CD8-positive, alpha-beta memory T cell (primary cell): ENCODE data around the gene NPAS3. TPM values are rescaled to one million over a fixed set of nuclear protein-coding genes. Genes with fewer than 3 reads are reported as not detected.

Experiments
- CTCF ChIA-PET: fragments of 350-600 bp; sonication (Branson Sonifier 250); formaldehyde crosslinking; loops from one replicate; lab custom pipeline; 2021; ENCODE audit warnings: antibody characterized with exemption; lab: Charles Lee
- POLR2A ChIA-PET: fragments of 350-600 bp; sonication (Branson Sonifier 250); formaldehyde crosslinking; loops from one replicate; lab custom pipeline; 2021; ENCODE audit warnings: antibody characterized with exemption; lab: Charles Lee
- DNase-seq, 5 donors: peaks; one replicate each; pipeline versions ENCODE4 v3.0.0 to v3.0.0-alpha.2; 2020 to 2022; ENCODE audit warnings: mixed read lengths in 1 of 5
- H3K27ac ChIP-seq: one replicate; pipeline ENCODE4 v1.7.0; 2013; ENCODE audit warnings: low read depth, mild to moderate bottlenecking, low read length, moderate library complexity
- H3K27me3 ChIP-seq: 2 replicates; pipeline ENCODE4 v1.7.0; 2013; ENCODE audit warnings: low read length, mild to moderate bottlenecking; ENCODE audit not compliant: insufficient read depth, poor library complexity, severe bottlenecking
- H3K36me3 ChIP-seq: 2 replicates; pipeline ENCODE4 v1.7.0; 2013; ENCODE audit warnings: mild to moderate bottlenecking, low read length, moderate library complexity; ENCODE audit not compliant: insufficient read depth
- H3K4me1 ChIP-seq: 2 replicates; pipeline ENCODE4 v1.7.0; 2013; ENCODE audit warnings: mild to moderate bottlenecking, low read length, moderate library complexity; ENCODE audit not compliant: insufficient read depth
- H3K4me3 ChIP-seq: 2 replicates; pipeline ENCODE4 v1.7.0; 2013; ENCODE audit warnings: mild to moderate bottlenecking, low read length
- H3K9me3 ChIP-seq: 2 replicates; pipeline ENCODE4 v1.7.0; 2013; ENCODE audit warnings: mild to moderate bottlenecking, low read length
- H3K27ac Mint-ChIP-seq, 8 donors: one replicate each; pipeline ENCODE4 v1.8.0; 2020 to 2021; ENCODE audit warnings: mixed read lengths in 8 of 8, mild to moderate bottlenecking in 6 of 8, inconsistent platforms in 3 of 8, moderate library complexity in 3 of 8
- H3K27me3 Mint-ChIP-seq, 2 donors: one replicate each; pipeline ENCODE4 v1.8.0; 2020 to 2021; ENCODE audit warnings: mixed read lengths in 2 of 2, mild to moderate bottlenecking in 1 of 2, moderate library complexity in 1 of 2
- H3K36me3 Mint-ChIP-seq, 3 donors: one replicate each; pipeline ENCODE4 v1.8.0; 2020 to 2021; ENCODE audit warnings: mixed read lengths in 3 of 3, inconsistent platforms in 1 of 3, mild to moderate bottlenecking in 1 of 3
- H3K4me1 Mint-ChIP-seq, 3 donors: one replicate each; pipeline ENCODE4 v1.8.0; 2020 to 2021; ENCODE audit warnings: mixed read lengths in 3 of 3, inconsistent platforms in 1 of 3, mild to moderate bottlenecking in 1 of 3
- H3K4me3 Mint-ChIP-seq, 7 donors: one replicate each; pipeline ENCODE4 v1.8.0; 2020 to 2021; ENCODE audit warnings: mixed read lengths in 7 of 7, mild to moderate bottlenecking in 6 of 7, moderate library complexity in 4 of 7, inconsistent platforms in 2 of 7
- H3K9me3 Mint-ChIP-seq, 5 donors: one replicate each; pipeline ENCODE4 v1.8.0; 2020 to 2022; ENCODE audit warnings: mixed read lengths in 5 of 5, mild to moderate bottlenecking in 3 of 5, moderate library complexity in 2 of 5, inconsistent platforms in 1 of 5
- polyA plus RNA-seq: library from polyadenylated mRNA; unstranded; fragments of 300-500 nt; fragmentation: Illumina TruSeq; gene quantifications from one replicate; pipeline ENCODE4 v1.2.3, GENCODE V29; 2021
- total RNA-seq, 2 experiments: library from RNA; stranded (reverse); gene quantifications; one replicate each; pipeline ENCODE4 v1.2.3, GENCODE V29; 2021

Gene NPAS3
- total and polyA plus RNA-seq, 3 experiments from 2014 or later = not detected

- Mint-ChIP-seq H3K27me3 (no peaks in the 10 kb centered on the region), H3K4me1 (no peaks in the 10 kb centered on the region), H3K4me3 (no peak overlapping the region), H3K36me3 (no peaks in the 10 kb centered on the region), H3K27ac (no peak overlapping the region), H3K9me3 (peaks cover 0 to 22% (median 6%) of the 10 kb centered on the region in 5 donors)
- Histone ChIP-seq H3K27ac (no peak overlapping the region), H3K4me1 (no peaks in the 10 kb centered on the region), H3K27me3 (no peaks in the 10 kb centered on the region), H3K4me3 (no peak overlapping the region), H3K9me3 (no peaks in the 10 kb centered on the region), H3K36me3 (no peaks in the 10 kb centered on the region)
- CTCF ChIA-PET = no interaction called here
- POLR2A ChIA-PET = no interaction called here
- no peak for DNase-seq
Observed at GRCh38 chr14:33210311-33210710, 271.6 kb downstream of the NPAS3 start.

GRCh38 chr14:33218026-33218425, 279.3 kb downstream of the NPAS3 start:
- Mint-ChIP-seq H3K36me3 (no peaks in the 10 kb centered on the region), H3K9me3 (peaks cover 0 to 26% (median 7%) of the 10 kb centered on the region in 5 donors), H3K27ac (no peak overlapping the region)

GRCh38 chr14:33219957-33220356, 281.3 kb downstream of the NPAS3 start:
- H3K27me3 ChIP-seq = no peaks in the 10 kb centered on the region
- DNase-seq = no peak
- H3K36me3 ChIP-seq = no peaks in the 10 kb centered on the region
- H3K9me3 ChIP-seq = no peaks in the 10 kb centered on the region
- Mint-ChIP-seq H3K4me1 (no peaks in the 10 kb centered on the region), H3K36me3 (no peaks in the 10 kb centered on the region), H3K9me3 (peaks cover 4 to 16% (median 7%) of the 10 kb centered on the region in 5 donors), H3K4me3 (no peak overlapping the region), H3K27ac (no peak overlapping the region), H3K27me3 (no peaks in the 10 kb centered on the region)
- ChIA-PET POLR2A (no interaction called here), CTCF (no interaction called here)
- H3K4me1 ChIP-seq = no peaks in the 10 kb centered on the region
- H3K27ac ChIP-seq = no peak overlapping the region
- H3K4me3 ChIP-seq = no peak overlapping the region

More at GRCh38 chr14:33218026-33218425, 279.3 kb downstream of the NPAS3 start:
- Histone ChIP-seq H3K27ac (no peak overlapping the region), H3K9me3 (no peaks in the 10 kb centered on the region), H3K4me1 (no peaks in the 10 kb centered on the region), H3K4me3 (no peak overlapping the region), H3K27me3 (no peaks in the 10 kb centered on the region), H3K36me3 (no peaks in the 10 kb centered on the region)
- no peak overlapping the region for H3K4me3 Mint-ChIP-seq
- DNase-seq = no peak
- no peaks in the 10 kb centered on the region for H3K27me3 Mint-ChIP-seq
- no peaks in the 10 kb centered on the region for H3K4me1 Mint-ChIP-seq
- POLR2A ChIA-PET = no interaction called here
- CTCF ChIA-PET = no interaction called here

- Mint-ChIP-seq H3K4me1 (no peaks in the 10 kb centered on the region), H3K4me3 (no peak overlapping the region), H3K27me3 (no peaks in the 10 kb centered on the region), H3K27ac (no peak overlapping the region), H3K36me3 (no peaks in the 10 kb centered on the region), H3K9me3 (peaks cover 4 to 15% (median 5%) of the 10 kb centered on the region in 5 donors)
- ChIA-PET POLR2A (no interaction called here), CTCF (no interaction called here)
- Histone ChIP-seq H3K27me3 (no peaks in the 10 kb centered on the region), H3K4me3 (no peak overlapping the region), H3K9me3 (no peaks in the 10 kb centered on the region), H3K27ac (no peak overlapping the region), H3K36me3 (no peaks in the 10 kb centered on the region), H3K4me1 (no peaks in the 10 kb centered on the region)
- no peak for DNase-seq
Observed at GRCh38 chr14:33229269-33229929, 290.7 kb downstream of the NPAS3 start.

GRCh38 chr14:33230021-33230420, 291.3 kb downstream of the NPAS3 start:
- ChIA-PET POLR2A (no interaction called here), CTCF (no interaction called here)
- Histone ChIP-seq H3K4me1 (no peaks in the 10 kb centered on the region), H3K4me3 (no peak overlapping the region), H3K36me3 (no peaks in the 10 kb centered on the region), H3K9me3 (no peaks in the 10 kb centered on the region), H3K27ac (no peak overlapping the region), H3K27me3 (no peaks in the 10 kb centered on the region)
- peaks cover 2 to 21% (median 4%) of the 10 kb centered on the region in 5 donors for H3K9me3 Mint-ChIP-seq
- no peak for DNase-seq
- no peak overlapping the region for H3K27ac Mint-ChIP-seq
- no peak overlapping the region for H3K4me3 Mint-ChIP-seq
- H3K36me3 Mint-ChIP-seq = no peaks in the 10 kb centered on the region
- no peaks in the 10 kb centered on the region for H3K27me3 Mint-ChIP-seq
- H3K4me1 Mint-ChIP-seq = no peaks in the 10 kb centered on the region

GRCh38 chr14:33232031-33232430, 293.4 kb downstream of the NPAS3 start:
- Mint-ChIP-seq H3K4me1 (no peaks in the 10 kb centered on the region), H3K9me3 (peaks cover 3 to 25% (median 5%) of the 10 kb centered on the region in 5 donors), H3K27me3 (no peaks in the 10 kb centered on the region), H3K4me3 (no peak overlapping the region), H3K36me3 (no peaks in the 10 kb centered on the region), H3K27ac (no peak overlapping the region)
- no peaks in the 10 kb centered on the region for H3K9me3 ChIP-seq
- H3K4me3 ChIP-seq = no peak overlapping the region
- H3K27ac ChIP-seq = no peak overlapping the region
- POLR2A ChIA-PET = no interaction called here
- H3K36me3 ChIP-seq = no peaks in the 10 kb centered on the region
- no peaks in the 10 kb centered on the region for H3K27me3 ChIP-seq
- CTCF ChIA-PET = no interaction called here
- no peaks in the 10 kb centered on the region for H3K4me1 ChIP-seq
- DNase-seq = no peak

GRCh38 chr14:33237115-33237740, 298.5 kb downstream of the NPAS3 start:
- no peak overlapping the region for H3K4me3 Mint-ChIP-seq
- no peaks in the 10 kb centered on the region for H3K36me3 Mint-ChIP-seq

GRCh38 chr14:33239465-33239864, 300.8 kb downstream of the NPAS3 start:
- H3K4me3 ChIP-seq = no peak overlapping the region
- CTCF ChIA-PET = no interaction called here
- Mint-ChIP-seq H3K27ac (no peak overlapping the region), H3K9me3 (peaks cover 0 to 32% (median 6%) of the 10 kb centered on the region in 5 donors), H3K4me1 (no peaks in the 10 kb centered on the region), H3K27me3 (no peaks in the 10 kb centered on the region), H3K4me3 (no peak overlapping the region), H3K36me3 (no peaks in the 10 kb centered on the region)
- H3K27me3 ChIP-seq = no peaks in the 10 kb centered on the region
- no peaks in the 10 kb centered on the region for H3K4me1 ChIP-seq
- no peaks in the 10 kb centered on the region for H3K36me3 ChIP-seq
- no peaks in the 10 kb centered on the region for H3K9me3 ChIP-seq
- no peak for DNase-seq
- POLR2A ChIA-PET = no interaction called here
- H3K27ac ChIP-seq = no peak overlapping the region

More at GRCh38 chr14:33237115-33237740, 298.5 kb downstream of the NPAS3 start:
- no peaks in the 10 kb centered on the region for H3K4me1 Mint-ChIP-seq
- no peaks in the 10 kb centered on the region for H3K27me3 Mint-ChIP-seq
- Histone ChIP-seq H3K4me1 (no peaks in the 10 kb centered on the region), H3K36me3 (no peaks in the 10 kb centered on the region), H3K27ac (no peak overlapping the region), H3K4me3 (no peak overlapping the region), H3K9me3 (no peaks in the 10 kb centered on the region), H3K27me3 (no peaks in the 10 kb centered on the region)
- no peak for DNase-seq
- CTCF ChIA-PET = no interaction called here
- no peak overlapping the region for H3K27ac Mint-ChIP-seq
- POLR2A ChIA-PET = no interaction called here
- peaks cover 0 to 33% (median 2%) of the 10 kb centered on the region in 5 donors for H3K9me3 Mint-ChIP-seq
